Measurements from ENCODE around the gene RPS6KA5. TPM values are rescaled to one million over a fixed set of nuclear protein-coding genes. Genes with fewer than 3 reads are reported as not detected.

Gene RPS6KA5
- total and polyA plus RNA-seq, 9 of the 15 experiments (the other 6 are each of a cell fraction or from before 2014, with no cell fraction given), result 0.88 to 7.7 (median 4.7) TPM

DNA sequence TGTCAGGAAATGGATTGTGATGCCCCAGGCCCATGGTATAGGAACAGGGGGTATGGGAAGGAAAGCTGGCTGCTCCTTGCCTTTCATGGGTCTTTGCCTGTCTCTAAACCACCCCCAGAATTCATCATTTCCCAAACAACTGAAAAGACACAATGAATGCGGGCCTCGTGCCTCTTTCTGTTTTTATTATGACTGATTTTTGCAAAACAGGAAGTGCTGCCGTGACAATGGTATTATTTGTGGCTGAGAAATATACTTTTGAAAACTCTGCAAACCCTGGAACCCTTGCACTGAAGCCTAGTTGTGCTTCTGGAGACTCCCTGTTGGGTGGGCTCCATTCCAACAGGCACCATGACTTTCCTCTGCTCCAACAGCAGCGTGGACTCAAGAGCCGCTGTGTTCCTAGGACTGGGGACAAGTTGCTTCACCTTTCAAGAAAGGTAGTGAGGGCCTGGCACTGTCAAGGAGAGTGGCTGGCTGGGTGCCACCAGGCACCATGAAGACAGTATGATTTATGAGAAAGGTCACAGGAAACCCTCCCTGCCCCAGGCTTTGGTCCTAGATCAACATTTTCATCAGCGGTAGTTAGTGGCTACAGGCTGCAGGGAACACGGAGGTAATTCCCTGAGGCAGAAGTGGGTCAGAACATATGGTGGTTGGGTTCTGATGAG, 48.6 kb upstream of the RPS6KA5 start (continued):
- TF ChIP-seq, protein P1, sequence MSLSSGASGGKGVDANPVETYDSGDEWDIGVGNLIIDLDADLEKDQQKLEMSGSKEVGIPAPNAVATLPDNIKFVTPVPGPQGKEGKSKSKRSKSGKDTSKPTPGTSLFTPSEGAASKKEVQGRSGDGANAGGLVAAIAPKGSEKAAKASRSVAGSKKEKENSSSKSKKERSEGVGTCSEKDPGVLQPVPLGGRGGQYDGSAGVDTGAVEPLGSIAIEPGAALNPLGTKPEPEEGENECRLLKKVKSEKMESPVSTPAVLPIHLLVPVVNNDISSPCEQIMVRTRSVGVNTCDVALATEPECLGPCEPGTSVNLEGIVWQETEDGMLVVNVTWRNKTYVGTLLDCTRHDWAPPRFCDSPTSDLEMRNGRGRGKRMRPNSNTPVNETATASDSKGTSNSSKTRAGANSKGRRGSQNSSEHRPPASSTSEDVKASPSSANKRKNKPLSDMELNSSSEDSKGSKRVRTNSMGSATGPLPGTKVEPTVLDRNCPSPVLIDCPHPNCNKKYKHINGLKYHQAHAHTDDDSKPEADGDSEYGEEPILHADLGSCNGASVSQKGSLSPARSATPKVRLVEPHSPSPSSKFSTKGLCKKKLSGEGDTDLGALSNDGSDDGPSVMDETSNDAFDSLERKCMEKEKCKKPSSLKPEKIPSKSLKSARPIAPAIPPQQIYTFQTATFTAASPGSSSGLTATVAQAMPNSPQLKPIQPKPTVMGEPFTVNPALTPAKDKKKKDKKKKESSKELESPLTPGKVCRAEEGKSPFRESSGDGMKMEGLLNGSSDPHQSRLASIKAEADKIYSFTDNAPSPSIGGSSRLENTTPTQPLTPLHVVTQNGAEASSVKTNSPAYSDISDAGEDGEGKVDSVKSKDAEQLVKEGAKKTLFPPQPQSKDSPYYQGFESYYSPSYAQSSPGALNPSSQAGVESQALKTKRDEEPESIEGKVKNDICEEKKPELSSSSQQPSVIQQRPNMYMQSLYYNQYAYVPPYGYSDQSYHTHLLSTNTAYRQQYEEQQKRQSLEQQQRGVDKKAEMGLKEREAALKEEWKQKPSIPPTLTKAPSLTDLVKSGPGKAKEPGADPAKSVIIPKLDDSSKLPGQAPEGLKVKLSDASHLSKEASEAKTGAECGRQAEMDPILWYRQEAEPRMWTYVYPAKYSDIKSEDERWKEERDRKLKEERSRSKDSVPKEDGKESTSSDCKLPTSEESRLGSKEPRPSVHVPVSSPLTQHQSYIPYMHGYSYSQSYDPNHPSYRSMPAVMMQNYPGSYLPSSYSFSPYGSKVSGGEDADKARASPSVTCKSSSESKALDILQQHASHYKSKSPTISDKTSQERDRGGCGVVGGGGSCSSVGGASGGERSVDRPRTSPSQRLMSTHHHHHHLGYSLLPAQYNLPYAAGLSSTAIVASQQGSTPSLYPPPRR (CRISPR knock-in tag; IDR thresholded peaks at IDR 0.05; ENCODE audit: borderline replicate concordance), result no peak
- no peak for TF ChIP-seq GABPB2 (CRISPR knock-in tag; conservative IDR thresholded peaks at IDR 0.05)
- TF ChIP-seq SRSF9 (IDR thresholded peaks at IDR 0.05; ENCODE audit: borderline replicate concordance, low read depth, low read length), result no peak
- TF ChIP-seq NELFE (IDR thresholded peaks at IDR 0.05; ENCODE audit: insufficient read depth, insufficient read length), result no peak

DNA sequence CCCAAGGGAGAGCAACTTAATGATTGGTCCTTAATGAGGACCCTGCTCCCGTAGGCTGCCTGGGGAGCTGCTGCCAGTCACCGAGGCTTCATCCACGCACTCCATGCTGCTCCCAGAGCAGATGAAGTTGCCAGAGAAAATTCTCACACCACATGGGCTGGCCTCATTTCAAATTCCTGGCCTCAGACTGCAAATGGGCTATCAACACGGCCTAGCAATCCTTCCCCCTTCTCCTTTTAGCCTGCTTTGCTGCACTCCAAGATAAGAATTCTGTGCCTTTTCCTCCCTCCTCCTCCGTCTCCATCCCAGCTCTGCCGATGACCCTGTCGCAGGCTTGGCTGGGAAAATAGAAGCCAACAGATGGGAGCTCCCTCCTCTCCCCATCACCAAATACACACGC, 42.7 kb upstream of the RPS6KA5 start:
- in situ Hi-C loops (cut with MboI) (no loop called here), intact Hi-C loops (cut with micrococcal nuclease) (no loop called here)
- ChIA-PET CTCF (ENCODE audit: low intra/inter-chr PET ratio) (no interaction called here), POLR2A (interaction anchor here (0.6 kb wide), 2 partner anchors 37 to 1904 kb away, joined by 3 read pairs; no protein-coding TSS in a partner anchor)
- Histone ChIP-seq H3K27ac (ENCODE audit: extremely low read depth, low read depth, low read length) (no peak overlapping the region), H3K4me2 (ENCODE audit: insufficient read depth, low read length) (no peak overlapping the region), H2AFZ (ENCODE audit: low read depth, low read length) (no peak overlapping the region), H3K36me3 (ENCODE audit: control insufficient read depth, insufficient read depth, low read length) (no peaks in the 10 kb centered on the region), H3K27me3 (ENCODE audit: control insufficient read depth in 2 of 2, insufficient read depth in 2 of 2, low read length in 2 of 2) (peaks cover 0 to 6% of the 10 kb centered on the region in 2 experiments; a peak in 2 of 5 replicates), H3K9ac (ENCODE audit: insufficient read depth in 1 of 2, low read depth in 2 of 2, low read length in 2 of 2) (no peak overlapping the region), H3K4me1 (replicated peaks in 1 of 2; ENCODE audit: control insufficient read depth in 2 of 2, insufficient read depth in 2 of 2, low read length in 2 of 2) (no peaks in the 10 kb centered on the region; a peak in 2 of 5 replicates), H3K79me2 (ENCODE audit: control insufficient read depth, insufficient read depth, low read length) (no peaks in the 10 kb centered on the region), H3K4me3 (no peak overlapping the region), H3K9me3 (replicated peaks; ENCODE audit: control insufficient read depth, insufficient read depth, low read depth, low read length) (no peaks in the 10 kb centered on the region), H3K9me1 (ENCODE audit: control insufficient read depth, insufficient read depth, low read length) (no peaks in the 10 kb centered on the region), H4K20me1 (replicated peaks; ENCODE audit: control insufficient read depth, insufficient read depth, low read length) (no peaks in the 10 kb centered on the region)
- 15% methylated on average over 4 of the region's 8 CpGs for WGBS (ENCODE audit: insufficient coverage, low coverage, missing lambda C conversion rate)
- FAIRE-seq, result no peak
- no TSS peak for BruUV-seq (replicated peaks)
- ATAC-seq, result no peak
- DNase-seq (ENCODE audit: extremely low read depth in 1 of 4, low spot score in 3 of 4), result no peak
- no peak for TF ChIP-seq BHLHE40 (IDR thresholded peaks at IDR 0.05; ENCODE audit: low read length)
